Activated T-cell treated with anti-CD3 and anti-CD28 coated beads, Interleukin-2, amount 50 U/mL, for 24 hours (primary cell): ENCODE results near the gene NLRP14.

Experiments
- DNase-seq: peaks from one replicate; pipeline ENCODE4 v3.0.0-alpha.2; 2020
- H3K27ac Mint-ChIP-seq: 2 replicates; pipeline ENCODE4 v1.8.0; 2020; ENCODE audit warnings: mild to moderate bottlenecking, mixed read lengths
- H3K27me3 Mint-ChIP-seq: 2 replicates; pipeline ENCODE4 v1.8.0; 2020; ENCODE audit warnings: mixed read lengths
- H3K36me3 Mint-ChIP-seq: 2 replicates; pipeline ENCODE4 v1.8.0; 2020; ENCODE audit warnings: low read depth, mixed read lengths
- H3K4me1 Mint-ChIP-seq: 2 replicates; pipeline ENCODE4 v1.8.0; 2020; ENCODE audit warnings: low read depth, mixed read lengths
- H3K4me3 Mint-ChIP-seq: 2 replicates; pipeline ENCODE4 v1.8.0; 2020; ENCODE audit warnings: mild to moderate bottlenecking, moderate library complexity, mixed read lengths
- H3K9me3 Mint-ChIP-seq: 2 replicates; pipeline ENCODE4 v1.8.0; 2020; ENCODE audit warnings: mixed read lengths

Gene NLRP14

DNA sequence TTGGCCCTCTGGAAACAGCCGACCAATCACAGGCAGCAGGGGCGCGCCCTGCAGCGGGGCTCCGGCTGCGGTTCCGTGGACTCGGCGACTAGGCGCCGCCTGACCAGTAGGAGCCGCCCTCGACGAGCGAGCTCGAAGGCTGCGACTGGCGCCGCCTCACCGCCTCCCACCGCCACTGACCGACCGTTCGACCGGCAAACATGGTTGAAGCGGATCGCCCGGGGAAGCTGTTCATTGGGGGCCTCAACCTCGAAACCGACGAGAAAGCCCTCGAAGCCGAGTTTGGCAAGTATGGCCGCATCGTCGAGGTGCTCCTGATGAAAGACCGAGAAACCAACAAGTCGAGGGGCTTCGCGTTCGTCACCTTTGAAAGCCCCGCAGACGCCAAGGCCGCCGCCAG lies 68.6 kb downstream of the NLRP14 start, which contains the start of gene RBMXL2:
TSS of gene RBMXL2 (plus strand) at position 78 of the 400 bp plus-strand sequence. CDS start at position 201, 123 bp downstream.
- H3K9me3 Mint-ChIP-seq, result no peaks in the 10 kb centered on the region

DNA sequence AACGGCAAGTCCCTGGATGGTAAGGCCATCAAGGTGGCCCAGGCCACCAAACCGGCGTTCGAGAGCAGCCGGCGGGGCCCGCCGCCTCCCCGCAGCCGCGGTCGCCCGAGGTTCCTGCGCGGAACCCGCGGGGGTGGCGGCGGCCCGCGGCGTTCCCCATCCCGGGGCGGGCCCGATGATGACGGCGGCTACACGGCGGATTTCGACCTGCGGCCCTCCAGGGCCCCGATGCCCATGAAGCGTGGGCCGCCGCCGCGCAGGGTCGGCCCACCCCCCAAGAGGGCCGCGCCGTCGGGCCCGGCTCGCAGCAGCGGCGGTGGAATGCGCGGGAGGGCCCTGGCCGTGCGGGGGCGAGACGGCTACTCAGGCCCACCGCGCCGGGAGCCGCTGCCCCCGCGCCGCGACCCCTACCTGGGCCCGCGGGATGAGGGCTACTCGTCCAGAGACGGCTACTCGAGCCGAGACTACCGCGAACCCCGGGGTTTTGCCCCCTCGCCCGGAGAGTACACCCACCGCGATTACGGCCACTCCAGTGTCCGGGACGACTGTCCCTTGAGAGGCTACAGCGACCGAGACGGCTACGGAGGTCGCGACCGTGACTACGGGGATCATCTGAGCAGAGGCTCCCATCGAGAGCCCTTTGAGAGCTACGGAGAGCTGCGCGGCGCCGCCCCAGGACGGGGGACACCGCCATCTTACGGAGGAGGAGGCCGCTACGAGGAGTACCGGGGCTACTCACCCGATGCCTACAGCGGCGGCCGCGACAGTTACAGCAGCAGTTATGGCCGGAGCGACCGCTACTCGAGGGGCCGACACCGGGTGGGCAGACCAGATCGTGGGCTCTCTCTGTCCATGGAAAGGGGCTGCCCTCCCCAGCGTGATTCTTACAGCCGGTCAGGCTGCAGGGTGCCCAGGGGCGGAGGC lies 69.3 kb downstream of the NLRP14 start:
- no peak overlapping the region for H3K27ac Mint-ChIP-seq
- H3K4me1 Mint-ChIP-seq, result no peaks in the 10 kb centered on the region
- DNase-seq, result no peak
- H3K36me3 Mint-ChIP-seq, result no peaks in the 10 kb centered on the region
- H3K9me3 Mint-ChIP-seq, result no peaks in the 10 kb centered on the region
- H3K4me3 Mint-ChIP-seq, result no peak overlapping the region
- peaks cover 32% of the 10 kb centered on the region for H3K27me3 Mint-ChIP-seq

More for the DNA sequence above, 68.6 kb downstream of the NLRP14 start, which contains the start of gene RBMXL2:
- no peak for DNase-seq
- no peaks in the 10 kb centered on the region for H3K4me1 Mint-ChIP-seq
- H3K27ac Mint-ChIP-seq, result no peak within 1 kb of the TSS
- H3K36me3 Mint-ChIP-seq, result no peaks in the 10 kb centered on the region
- H3K27me3 Mint-ChIP-seq, result peaks cover 34% of the 10 kb centered on the region
- H3K4me3 Mint-ChIP-seq, result no peak within 1 kb of the TSS

DNA sequence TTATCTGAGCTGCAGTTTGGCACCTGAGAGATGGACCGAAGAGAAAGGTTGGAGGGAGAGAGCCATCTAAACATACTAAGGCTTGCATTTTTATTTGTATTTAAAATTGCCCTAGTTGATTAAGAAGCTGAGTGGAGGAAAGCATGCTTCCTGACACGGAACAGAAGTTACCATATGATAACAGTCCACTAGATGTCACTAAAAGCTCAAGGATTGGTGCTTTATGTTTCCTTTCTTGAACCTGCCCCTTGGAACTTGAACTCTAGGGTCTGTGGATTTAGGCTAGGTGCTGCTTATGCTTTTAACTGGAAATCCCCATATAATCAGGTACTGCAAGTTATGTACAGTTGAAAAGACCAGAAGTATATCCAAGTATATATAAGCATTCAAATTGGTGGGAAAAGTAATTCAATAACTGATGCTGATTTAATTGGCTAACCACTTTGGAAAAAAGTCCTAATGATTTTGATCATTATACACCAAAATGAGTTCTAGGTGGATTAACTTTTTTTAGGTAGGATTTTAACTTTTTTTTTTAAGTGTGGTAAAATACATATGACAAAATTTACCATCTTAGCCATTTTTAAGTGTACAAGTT lies 78.1 kb downstream of the NLRP14 start:
- H3K27me3 Mint-ChIP-seq, result peaks cover 23% of the 10 kb centered on the region
- H3K4me1 Mint-ChIP-seq, result no peaks in the 10 kb centered on the region
- DNase-seq, result no peak
- no peak overlapping the region for H3K4me3 Mint-ChIP-seq
- no peak overlapping the region for H3K27ac Mint-ChIP-seq
- H3K36me3 Mint-ChIP-seq, result no peaks in the 10 kb centered on the region
- H3K9me3 Mint-ChIP-seq, result no peaks in the 10 kb centered on the region

DNA sequence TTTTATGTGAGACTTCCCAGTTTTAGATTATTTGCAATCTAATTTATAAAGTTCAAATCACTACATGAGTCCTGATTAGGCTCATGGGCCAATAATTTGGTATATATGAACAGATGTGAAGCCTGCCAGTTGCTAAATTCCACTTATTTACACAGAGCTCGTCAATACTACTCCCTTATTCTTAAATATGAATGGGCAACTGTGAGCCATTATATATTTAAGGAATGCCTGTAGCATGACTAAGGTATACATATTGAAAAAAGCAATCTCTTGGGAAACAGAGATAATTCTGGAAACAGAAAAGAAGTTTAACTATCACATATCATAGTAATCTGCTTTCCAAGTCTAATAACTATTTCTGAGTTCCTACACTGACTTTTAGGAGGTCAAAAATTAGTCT lies 95.5 kb downstream of the NLRP14 start:
- Mint-ChIP-seq H3K4me1 (no peaks in the 10 kb centered on the region), H3K36me3 (no peaks in the 10 kb centered on the region), H3K9me3 (no peaks in the 10 kb centered on the region), H3K4me3 (no peak overlapping the region), H3K27ac (no peak overlapping the region), H3K27me3 (peaks cover 16% of the 10 kb centered on the region)
- no peak for DNase-seq

DNA sequence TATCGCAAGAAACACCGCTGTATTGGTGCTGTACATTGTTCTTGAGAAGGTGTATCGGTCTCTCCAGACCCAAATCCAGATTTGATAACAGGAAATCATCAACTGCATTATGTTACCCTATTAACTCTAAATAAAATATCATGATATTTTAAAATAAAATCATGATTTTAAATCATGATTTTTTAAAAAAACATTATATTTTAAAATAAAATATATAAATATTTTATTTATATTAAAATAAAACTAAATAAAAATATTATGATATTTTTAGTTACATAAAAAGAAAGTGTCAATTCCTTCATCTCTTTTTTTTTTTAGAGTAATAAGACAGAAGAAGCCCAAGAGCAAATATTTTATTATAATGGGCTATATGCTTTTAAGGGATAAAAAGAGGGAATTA lies 96.1 kb downstream of the NLRP14 start:
- Mint-ChIP-seq H3K36me3 (no peaks in the 10 kb centered on the region), H3K4me1 (no peaks in the 10 kb centered on the region), H3K27me3 (peaks cover 16% of the 10 kb centered on the region), H3K4me3 (no peak overlapping the region), H3K9me3 (no peaks in the 10 kb centered on the region), H3K27ac (no peak overlapping the region)
- no peak for DNase-seq
